ENCODE data around the gene OR56A1. TPM values are rescaled to one million over a fixed set of nuclear protein-coding genes. Genes with fewer than 3 reads are reported as not detected.

OR56A1 gene
- total RNA-seq, 4 donors from 2014 or later = 0.23 TPM; not detected in 3

- H3K4me3 ChIP-seq = no peak overlapping the region
- 80% methylated on average over 5 of the region's 5 CpGs; no CpG with 5 or more reads in 1 of the 2 donors for WGBS, 2 donors (ENCODE audit: low coverage in 1 of 2)
- no peaks in the 10 kb centered on the region for H3K27me3 ChIP-seq
- no peak for TF ChIP-seq EP300 (IDR thresholded peaks at IDR 0.05)
- no peak for TF ChIP-seq POLR2AphosphoS5 (IDR thresholded peaks at IDR 0.05)
- TF ChIP-seq CTCF (IDR thresholded peaks at IDR 0.05) = no peak
- TF ChIP-seq POLR2A (IDR thresholded peaks at IDR 0.05) = no peak
- no peaks in the 10 kb centered on the region for H3K4me1 ChIP-seq
- H3K36me3 ChIP-seq = no peaks in the 10 kb centered on the region
- H3K27ac ChIP-seq = no peak overlapping the region
- no peak for ATAC-seq
- H3K9me3 ChIP-seq = no peaks in the 10 kb centered on the region
These were observed 32.3 kb upstream of the OR56A1 start for GRCh38 chr11:6062691-6063358.

GRCh38 chr11:6061475-6061874 is 30.9 kb upstream of the OR56A1 start:
- no peak for TF ChIP-seq POLR2AphosphoS5 (IDR thresholded peaks at IDR 0.05)
- no peak for TF ChIP-seq CTCF (IDR thresholded peaks at IDR 0.05)
- no peak for TF ChIP-seq EP300 (IDR thresholded peaks at IDR 0.05)
- no peak for TF ChIP-seq POLR2A (IDR thresholded peaks at IDR 0.05)
- Histone ChIP-seq H3K27ac (no peak overlapping the region), H3K4me3 (no peak overlapping the region), H3K9me3 (no peaks in the 10 kb centered on the region), H3K27me3 (no peaks in the 10 kb centered on the region), H3K4me1 (no peaks in the 10 kb centered on the region), H3K36me3 (no peaks in the 10 kb centered on the region)
- ATAC-seq = no peak
- 40 to 82% methylated on average over 2 to 3 of the region's 3 CpGs for WGBS, 2 donors (ENCODE audit: low coverage in 1 of 2)

- Histone ChIP-seq H3K27me3 (peaks cover 6% of the 10 kb centered on the region), H3K9me3 (no peaks in the 10 kb centered on the region), H3K4me1 (no peaks in the 10 kb centered on the region), H3K36me3 (no peaks in the 10 kb centered on the region), H3K27ac (no peak overlapping the region), H3K4me3 (no peak overlapping the region)
- TF ChIP-seq EP300 (IDR thresholded peaks at IDR 0.05) (no peak), POLR2A (IDR thresholded peaks at IDR 0.05) (no peak), POLR2AphosphoS5 (IDR thresholded peaks at IDR 0.05) (no peak), CTCF (IDR thresholded peaks at IDR 0.05) (no peak)
- 70 to 93% methylated on average over 3 of the region's 8 CpGs for WGBS, 2 donors (ENCODE audit: low coverage in 1 of 2)
- no peak for ATAC-seq
These were observed 26.9 kb upstream of the OR56A1 start for GRCh38 chr11:6057452-6057851.

- Histone ChIP-seq H3K4me3 (no peak overlapping the region), H3K36me3 (no peaks in the 10 kb centered on the region), H3K27ac (no peak overlapping the region), H3K9me3 (no peaks in the 10 kb centered on the region), H3K4me1 (no peaks in the 10 kb centered on the region), H3K27me3 (peaks cover 6% of the 10 kb centered on the region)
- no peak for ATAC-seq
- no peak for TF ChIP-seq POLR2AphosphoS5 (IDR thresholded peaks at IDR 0.05)
These were observed 25.0 kb upstream of the OR56A1 start for GRCh38 chr11:6055569-6055968.

GRCh38 chr11:6052374-6052773 is 21.8 kb upstream of the OR56A1 start:
- Histone ChIP-seq H3K4me1 (no peaks in the 10 kb centered on the region), H3K4me3 (no peak overlapping the region), H3K27me3 (peaks cover 6% of the 10 kb centered on the region), H3K9me3 (no peaks in the 10 kb centered on the region), H3K27ac (no peak overlapping the region), H3K36me3 (no peaks in the 10 kb centered on the region)
- TF ChIP-seq EP300 (IDR thresholded peaks at IDR 0.05) = no peak
- TF ChIP-seq CTCF (IDR thresholded peaks at IDR 0.05) = no peak
- TF ChIP-seq POLR2A (IDR thresholded peaks at IDR 0.05) = no peak
- TF ChIP-seq POLR2AphosphoS5 (IDR thresholded peaks at IDR 0.05) = no peak
- WGBS, 2 donors (ENCODE audit: low coverage in 1 of 2) = 81 to 88% methylated on average over 1 to 2 of the region's 3 CpGs
- no peak for ATAC-seq
